ENCODE data around the gene C11orf68. TPM values are rescaled to one million over a fixed set of nuclear protein-coding genes. Genes with fewer than 3 reads are reported as not detected.

Gene C11orf68
- total and polyA plus RNA-seq, 9 of the 15 experiments (the other 6 are each of a cell fraction or from before 2014, with no cell fraction given): 3.6 to 35.9 (median 12.8) TPM

DNA sequence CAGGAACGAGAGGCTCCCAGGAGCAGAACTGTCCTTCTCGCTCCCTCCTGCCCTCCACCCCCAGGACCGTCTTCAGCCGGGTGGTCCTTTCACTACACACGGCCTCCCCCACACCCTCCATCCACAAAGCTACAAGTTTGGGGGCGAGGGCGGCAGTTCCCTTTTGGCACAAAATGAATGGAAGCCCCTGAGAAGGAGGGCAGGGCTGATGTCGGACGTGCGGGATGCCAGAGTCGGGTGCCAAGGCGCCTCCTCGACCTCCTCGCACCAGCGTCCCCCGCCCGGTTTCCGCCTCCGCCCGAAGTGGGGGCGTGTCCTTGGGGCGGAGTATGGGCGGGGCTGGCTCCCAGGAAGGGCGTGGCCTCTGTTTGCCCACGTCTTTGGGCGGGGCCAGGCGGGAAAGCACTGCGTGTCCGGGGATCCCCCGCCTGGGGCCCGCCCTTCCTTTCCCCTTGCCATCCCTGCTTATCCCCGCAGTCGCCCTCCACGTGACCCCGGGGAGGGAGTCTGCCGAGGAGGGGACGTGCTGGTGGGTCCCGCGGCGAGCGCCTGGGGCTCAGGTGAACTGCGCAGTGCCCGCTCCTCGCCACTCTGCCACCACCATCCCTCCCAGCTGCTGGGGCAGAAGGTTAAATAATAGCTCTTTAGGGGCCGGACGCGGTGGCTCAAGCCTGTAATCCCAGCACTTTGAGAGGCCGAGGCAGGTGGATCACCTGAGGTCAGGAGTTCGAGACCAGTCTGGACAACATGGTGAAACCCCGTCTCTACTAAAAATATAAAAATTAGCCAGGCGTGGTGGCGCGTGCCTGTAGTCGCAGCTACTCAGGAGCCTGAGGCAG, 45.3 kb downstream of the C11orf68 start (continued):
- no peak for TF ChIP-seq ZNF354B (CRISPR knock-in tag; IDR thresholded peaks at IDR 0.05)
- no peak for TF ChIP-seq SMARCB1 (IDR thresholded peaks at IDR 0.05; ENCODE audit: insufficient read length, low read depth)
- no peak for TF ChIP-seq ARNT (IDR thresholded peaks at IDR 0.05)
- TF ChIP-seq CAMTA2 (CRISPR knock-in tag; conservative IDR thresholded peaks at IDR 0.05): no peak
- no peak for TF ChIP-seq ZNF253 (CRISPR knock-in tag; conservative IDR thresholded peaks at IDR 0.05)
- TF ChIP-seq, protein P1, sequence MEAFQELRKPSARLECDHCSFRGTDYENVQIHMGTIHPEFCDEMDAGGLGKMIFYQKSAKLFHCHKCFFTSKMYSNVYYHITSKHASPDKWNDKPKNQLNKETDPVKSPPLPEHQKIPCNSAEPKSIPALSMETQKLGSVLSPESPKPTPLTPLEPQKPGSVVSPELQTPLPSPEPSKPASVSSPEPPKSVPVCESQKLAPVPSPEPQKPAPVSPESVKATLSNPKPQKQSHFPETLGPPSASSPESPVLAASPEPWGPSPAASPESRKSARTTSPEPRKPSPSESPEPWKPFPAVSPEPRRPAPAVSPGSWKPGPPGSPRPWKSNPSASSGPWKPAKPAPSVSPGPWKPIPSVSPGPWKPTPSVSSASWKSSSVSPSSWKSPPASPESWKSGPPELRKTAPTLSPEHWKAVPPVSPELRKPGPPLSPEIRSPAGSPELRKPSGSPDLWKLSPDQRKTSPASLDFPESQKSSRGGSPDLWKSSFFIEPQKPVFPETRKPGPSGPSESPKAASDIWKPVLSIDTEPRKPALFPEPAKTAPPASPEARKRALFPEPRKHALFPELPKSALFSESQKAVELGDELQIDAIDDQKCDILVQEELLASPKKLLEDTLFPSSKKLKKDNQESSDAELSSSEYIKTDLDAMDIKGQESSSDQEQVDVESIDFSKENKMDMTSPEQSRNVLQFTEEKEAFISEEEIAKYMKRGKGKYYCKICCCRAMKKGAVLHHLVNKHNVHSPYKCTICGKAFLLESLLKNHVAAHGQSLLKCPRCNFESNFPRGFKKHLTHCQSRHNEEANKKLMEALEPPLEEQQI (IDR thresholded peaks at IDR 0.05): no peak
- TF ChIP-seq BACH1 (tag; IDR thresholded peaks at IDR 0.05): no peak
- TF ChIP-seq ZNF79 (CRISPR knock-in tag; IDR thresholded peaks at IDR 0.05; ENCODE audit: low read depth): no peak
- no peak for TF ChIP-seq ZNF830 (CRISPR knock-in tag; IDR thresholded peaks at IDR 0.05)
- peak; percentile 80 for TF ChIP-seq SUPT5H (IDR thresholded peaks at IDR 0.05)
- no peak for TF ChIP-seq MIER1 (IDR thresholded peaks at IDR 0.05; ENCODE audit: low read depth)
- TF ChIP-seq, protein P2, sequence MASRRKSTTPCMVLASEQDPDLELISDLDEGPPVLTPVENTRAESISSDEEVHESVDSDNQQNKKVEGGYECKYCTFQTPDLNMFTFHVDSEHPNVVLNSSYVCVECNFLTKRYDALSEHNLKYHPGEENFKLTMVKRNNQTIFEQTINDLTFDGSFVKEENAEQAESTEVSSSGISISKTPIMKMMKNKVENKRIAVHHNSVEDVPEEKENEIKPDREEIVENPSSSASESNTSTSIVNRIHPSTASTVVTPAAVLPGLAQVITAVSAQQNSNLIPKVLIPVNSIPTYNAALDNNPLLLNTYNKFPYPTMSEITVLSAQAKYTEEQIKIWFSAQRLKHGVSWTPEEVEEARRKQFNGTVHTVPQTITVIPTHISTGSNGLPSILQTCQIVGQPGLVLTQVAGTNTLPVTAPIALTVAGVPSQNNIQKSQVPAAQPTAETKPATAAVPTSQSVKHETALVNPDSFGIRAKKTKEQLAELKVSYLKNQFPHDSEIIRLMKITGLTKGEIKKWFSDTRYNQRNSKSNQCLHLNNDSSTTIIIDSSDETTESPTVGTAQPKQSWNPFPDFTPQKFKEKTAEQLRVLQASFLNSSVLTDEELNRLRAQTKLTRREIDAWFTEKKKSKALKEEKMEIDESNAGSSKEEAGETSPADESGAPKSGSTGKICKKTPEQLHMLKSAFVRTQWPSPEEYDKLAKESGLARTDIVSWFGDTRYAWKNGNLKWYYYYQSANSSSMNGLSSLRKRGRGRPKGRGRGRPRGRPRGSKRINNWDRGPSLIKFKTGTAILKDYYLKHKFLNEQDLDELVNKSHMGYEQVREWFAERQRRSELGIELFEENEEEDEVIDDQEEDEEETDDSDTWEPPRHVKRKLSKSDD (conservative IDR thresholded peaks at IDR 0.05; ENCODE audit: low read length): no peak
- TF ChIP-seq, protein P3, sequence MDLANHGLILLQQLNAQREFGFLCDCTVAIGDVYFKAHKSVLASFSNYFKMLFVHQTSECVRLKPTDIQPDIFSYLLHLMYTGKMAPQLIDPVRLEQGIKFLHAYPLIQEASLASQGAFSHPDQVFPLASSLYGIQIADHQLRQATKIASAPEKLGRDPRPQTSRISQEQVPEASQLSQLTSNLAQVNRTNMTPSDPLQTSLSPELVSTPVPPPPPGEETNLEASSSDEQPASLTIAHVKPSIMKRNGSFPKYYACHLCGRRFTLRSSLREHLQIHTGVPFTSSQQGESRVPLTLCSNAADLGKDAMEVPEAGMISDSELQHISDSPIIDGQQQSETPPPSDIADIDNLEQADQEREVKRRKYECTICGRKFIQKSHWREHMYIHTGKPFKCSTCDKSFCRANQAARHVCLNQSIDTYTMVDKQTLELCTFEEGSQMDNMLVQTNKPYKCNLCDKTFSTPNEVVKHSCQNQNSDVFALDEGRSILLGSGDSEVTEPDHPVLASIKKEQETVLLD (IDR thresholded peaks at IDR 0.05): no peak
- no peak for TF ChIP-seq SAFB2 (IDR thresholded peaks at IDR 0.05; ENCODE audit: borderline replicate concordance, low read depth, low read length, severe bottlenecking)
- TF ChIP-seq, protein P4, sequence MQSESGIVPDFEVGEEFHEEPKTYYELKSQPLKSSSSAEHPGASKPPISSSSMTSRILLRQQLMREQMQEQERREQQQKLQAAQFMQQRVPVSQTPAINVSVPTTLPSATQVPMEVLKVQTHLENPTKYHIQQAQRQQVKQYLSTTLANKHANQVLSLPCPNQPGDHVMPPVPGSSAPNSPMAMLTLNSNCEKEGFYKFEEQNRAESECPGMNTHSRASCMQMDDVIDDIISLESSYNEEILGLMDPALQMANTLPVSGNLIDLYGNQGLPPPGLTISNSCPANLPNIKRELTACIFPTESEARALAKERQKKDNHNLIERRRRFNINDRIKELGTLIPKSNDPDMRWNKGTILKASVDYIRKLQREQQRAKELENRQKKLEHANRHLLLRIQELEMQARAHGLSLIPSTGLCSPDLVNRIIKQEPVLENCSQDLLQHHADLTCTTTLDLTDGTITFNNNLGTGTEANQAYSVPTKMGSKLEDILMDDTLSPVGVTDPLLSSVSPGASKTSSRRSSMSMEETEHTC (IDR thresholded peaks at IDR 0.05): peak; percentile 43; the same call in 1 of the 2 replicates
